Aorta (tissue), 5 donors: ENCODE results near the gene NCF2. TPM values are rescaled to one million over a fixed set of nuclear protein-coding genes. Genes with fewer than 3 reads are reported as not detected.

ENCODE experiments used
- ATAC-seq: fragments of 200-7000 bp; cut with Tn5 transposase; one replicate; pipeline ENCODE4 v1.9.1; 2022; ENCODE audit warnings: moderate library complexity; ENCODE audit not compliant: low FRiP score
- DNase-seq, 2 donors: peaks; one replicate each; pipeline ENCODE4 v3.0.0-alpha.2; 2020
- H3K27ac ChIP-seq, 2 donors: one replicate each; pipeline ENCODE4 v1.5.1; 2013; ENCODE audit warnings: low read length in 2 of 2, mild to moderate bottlenecking in 2 of 2, moderate library complexity in 2 of 2, control low read depth in 1 of 2, inconsistent platforms in 1 of 2, low read depth in 1 of 2
- H3K27me3 ChIP-seq, 2 donors: one replicate each; pipeline ENCODE4 v1.6.1; 2013; ENCODE audit warnings: control low read depth in 1 of 2, low read length in 1 of 2, mild to moderate bottlenecking in 1 of 2, moderate library complexity in 1 of 2; ENCODE audit not compliant: insufficient read depth in 2 of 2, control insufficient read depth in 1 of 2
- H3K36me3 ChIP-seq, 2 donors: one replicate each; pipeline ENCODE4 v1.6.1; 2013; ENCODE audit warnings: control low read depth in 1 of 2, low read length in 1 of 2, mild to moderate bottlenecking in 1 of 2; ENCODE audit not compliant: insufficient read depth in 2 of 2, control insufficient read depth in 1 of 2
- H3K4me1 ChIP-seq, 2 donors: one replicate each; pipeline ENCODE4 v1.6.1; 2013; ENCODE audit warnings: low read length in 2 of 2, control low read depth in 1 of 2, mild to moderate bottlenecking in 1 of 2, moderate library complexity in 1 of 2; ENCODE audit not compliant: insufficient read depth in 2 of 2, control insufficient read depth in 1 of 2
- H3K4me3 ChIP-seq, 2 donors: one replicate each; pipeline ENCODE4 v1.5.1; 2013; ENCODE audit warnings: low read length in 2 of 2, control low read depth in 1 of 2, mild to moderate bottlenecking in 1 of 2
- H3K9me3 ChIP-seq: one replicate; pipeline ENCODE4 v1.6.1; 2013; ENCODE audit warnings: mild to moderate bottlenecking, low read length; ENCODE audit not compliant: control insufficient read depth
- WGBS, 2 donors: extraction: QIAGEN DNeasy Blood & Tissue Kit; methylation state at CpG; one replicate each; pipeline ENCODE4 v1.1.7; 2013; 5-methylcytosine and 5-hydroxymethylcytosine counted together
- intact Hi-C, 2 donors: fragments of 100-400 bp; cut with DNase I; formaldehyde crosslinking; loops; one replicate each; pipeline versions ENCODE4 v1.14.2 to v1.15.0; 2022
- long read RNA-seq, 2 donors: library from polyadenylated mRNA; unstranded; transcript quantifications; one replicate each; pipeline ENCODE4 v2.0.0, GENCODE V29; 2020 to 2021
- polyA plus RNA-seq, 2 donors: library from polyadenylated mRNA; stranded (reverse); fragments of 200-250 nt; gene quantifications; one replicate each; pipeline ENCODE4 v1.2.3, GENCODE V29; 2013
- total RNA-seq, 2 donors: library from RNA; stranded (reverse); fragmentation: NEBNext Ultra II Directional; extraction: Animal tissue kit (Norgen Biotek cat#: 25700); gene quantifications; one replicate each; pipeline ENCODE4 v1.2.1, GENCODE V29; 2021
- donor health status: healthy with polysubstance abuse.
- donor health status: Bipolar disorder and iron deficiency.
- donor health status: DM: no; HTN: no; CAD: no.
- donor health status: DM: no; HTN: no; CAD: no.
- donor health status: DM: yes; HTN: yes; CAD: no.

Gene NCF2
- total RNA-seq (10 to 100 TPM; 17.0 to 28.0 TPM), polyA plus RNA-seq (10 to 100 TPM in 1 of 2 donors, 1 to 10 TPM in 1; 2.2 to 19.8 TPM)
- long read RNA-seq, donor 1, transcript NCF2-201 (15 exons, 2,226 nt), result major isoform, 49 of 83 reads
- long read RNA-seq, donor 1, partial matches to known transcripts, result 19 of 83 reads
- long read RNA-seq, donor 1, other reads (novel, unspliced or antisense), result 12 of 83 reads
- long read RNA-seq, donor 2, transcript NCF2-201 (15 exons, 2,226 nt), result major isoform, 6 of 14 reads
- long read RNA-seq, donor 2, partial matches to known transcripts, result 6 of 14 reads
- long read RNA-seq, donor 2, other reads (novel, unspliced or antisense), result 2 of 14 reads

GRCh38 chr1:183590244-183591191, at the start of gene NCF2:
NCF2 (minus strand) TSS chr1:183590459; CDS start chr1:183590329, 130 bp downstream.
- no peak within 1 kb of the TSS for H3K4me3 ChIP-seq
- no peaks in the 10 kb centered on the region for H3K36me3 ChIP-seq
- ATAC-seq (peak; percentile 67), DNase-seq (peak in 1 of 2 donors; percentile 68)
- intact Hi-C loops, result no loop called here
- H3K27me3 ChIP-seq, result no peaks in the 10 kb centered on the region
- no peaks in the 10 kb centered on the region for H3K4me1 ChIP-seq
- H3K9me3 ChIP-seq, result no peaks in the 10 kb centered on the region
- WGBS, 2 donors, result 76 to 89% methylated on average over 6 of the region's 6 CpGs
- no peak within 1 kb of the TSS for H3K27ac ChIP-seq

- WGBS, 2 donors, result 91 to 92% methylated on average over 7 of the region's 7 CpGs
- H3K4me3 ChIP-seq, result no peak overlapping the region
- DNase-seq, result no peak
- H3K27me3 ChIP-seq, result no peaks in the 10 kb centered on the region
- intact Hi-C loops, result no loop called here
- H3K36me3 ChIP-seq, result no peaks in the 10 kb centered on the region
- no peak overlapping the region for H3K27ac ChIP-seq
- H3K4me1 ChIP-seq, result no peaks in the 10 kb centered on the region
- H3K9me3 ChIP-seq, result no peaks in the 10 kb centered on the region
- ATAC-seq, result no peak
Observed at GRCh38 chr1:183638649-183639387, 48.6 kb upstream of the NCF2 start.

GRCh38 chr1:183636783-183637182, 46.5 kb upstream of the NCF2 start:
- no peak for DNase-seq
- no peaks in the 10 kb centered on the region for H3K4me1 ChIP-seq
- H3K9me3 ChIP-seq, result no peaks in the 10 kb centered on the region
- H3K27ac ChIP-seq, result no peak overlapping the region
- 51 to 56% methylated on average over 5 of the region's 5 CpGs for WGBS, 2 donors
- H3K36me3 ChIP-seq, result no peaks in the 10 kb centered on the region
- intact Hi-C loops, result no loop called here
- no peaks in the 10 kb centered on the region for H3K27me3 ChIP-seq
- no peak overlapping the region for H3K4me3 ChIP-seq
- ATAC-seq, result no peak

GRCh38 chr1:183636334-183636682, 46.0 kb upstream of the NCF2 start:
- no peaks in the 10 kb centered on the region for H3K36me3 ChIP-seq
- no peaks in the 10 kb centered on the region for H3K27me3 ChIP-seq
- WGBS, 2 donors, result 3% methylated on average over 15 of the region's 15 CpGs
- peak overlapping the region; percentile 1 to 29 for H3K4me3 ChIP-seq
- no peaks in the 10 kb centered on the region for H3K4me1 ChIP-seq
- intact Hi-C loops, result no loop called here
- H3K27ac ChIP-seq, result no peak overlapping the region
- H3K9me3 ChIP-seq, result no peaks in the 10 kb centered on the region
- no peak for ATAC-seq
- no peak for DNase-seq

- peak; percentile 98 for ATAC-seq
- 0% methylated on average over 57 to 65 of the region's 65 CpGs for WGBS, 2 donors
- Histone ChIP-seq H3K9me3 (no peaks in the 10 kb centered on the region), H3K4me3 (peak within 1 kb of the TSS; percentile 60 to 97), H3K27me3 (no peaks in the 10 kb centered on the region), H3K4me1 (no peaks in the 10 kb centered on the region), H3K36me3 (no peaks in the 10 kb centered on the region), H3K27ac (peak within 1 kb of the TSS; percentile 85 to 99)
- intact Hi-C loops, result loop anchor here in 1 of 2 donors (1.0 kb wide), 1 partner anchor 164 kb away; no protein-coding TSS in a partner anchor
- peak; percentile 98 to 99 for DNase-seq
Observed at GRCh38 chr1:183635606-183636333, 45.5 kb upstream of the NCF2 start, which contains the start of gene ARPC5. ARPC5 (minus strand) TSS chr1:183635783; CDS start chr1:183635659, 124 bp downstream.

GRCh38 chr1:183635099-183635605, 44.9 kb upstream of the NCF2 start:
- intact Hi-C loops, result loop anchor here in 1 of 2 donors (1.0 kb wide), 1 partner anchor 164 kb away; no protein-coding TSS in a partner anchor
- Histone ChIP-seq H3K4me3 (peak overlapping the region; percentile 60 to 97), H3K9me3 (no peaks in the 10 kb centered on the region), H3K36me3 (no peaks in the 10 kb centered on the region), H3K27ac (peak overlapping the region; percentile 85 to 99), H3K4me1 (no peaks in the 10 kb centered on the region), H3K27me3 (no peaks in the 10 kb centered on the region)
- ATAC-seq (peak; percentile 67), DNase-seq (peak; percentile 77 to 84)
- WGBS, 2 donors, result 0 to 1% methylated on average over 32 to 42 of the region's 42 CpGs

- intact Hi-C loops, result loop anchor here (1.0 to 5.0 kb wide), 2 partner anchors 162 to 163 kb away; partner anchors contain the start of gene SMG7 (in 1 of the 2)
Observed at GRCh38 chr1:183634429-183635065, 44.3 kb upstream of the NCF2 start.

More at GRCh38 chr1:183634429-183635065, 44.3 kb upstream of the NCF2 start:
- H3K36me3 ChIP-seq, result no peaks in the 10 kb centered on the region
- peak overlapping the region; percentile 60 to 97 for H3K4me3 ChIP-seq
- H3K27ac ChIP-seq, result peak overlapping the region; percentile 85 to 99
- 1% methylated on average over 10 of the region's 10 CpGs for WGBS, 2 donors
- no peaks in the 10 kb centered on the region for H3K27me3 ChIP-seq
- no peak for ATAC-seq
- no peaks in the 10 kb centered on the region for H3K9me3 ChIP-seq
- no peaks in the 10 kb centered on the region for H3K4me1 ChIP-seq
- no peak for DNase-seq
